HG03280 (cell line): ENCODE results near the gene ADGRB2.

ENCODE experiments used
- ATAC-seq: cut with Tn5 transposase; IDR thresholded peaks from one replicate; pipeline ENCODE4 v1.9.1; 2021; ENCODE audit warnings: mild to moderate bottlenecking, moderate library complexity; ENCODE audit not compliant: unreplicated experiment

Gene ADGRB2

GRCh38 chr1:31764312-31765040 is at the start of gene ADGRB2:
TSS of gene ADGRB2 (minus strand) at chr1:31764340. CDS start at chr1:31757221, 7,119 bp downstream.
- no peak for ATAC-seq

DNA sequence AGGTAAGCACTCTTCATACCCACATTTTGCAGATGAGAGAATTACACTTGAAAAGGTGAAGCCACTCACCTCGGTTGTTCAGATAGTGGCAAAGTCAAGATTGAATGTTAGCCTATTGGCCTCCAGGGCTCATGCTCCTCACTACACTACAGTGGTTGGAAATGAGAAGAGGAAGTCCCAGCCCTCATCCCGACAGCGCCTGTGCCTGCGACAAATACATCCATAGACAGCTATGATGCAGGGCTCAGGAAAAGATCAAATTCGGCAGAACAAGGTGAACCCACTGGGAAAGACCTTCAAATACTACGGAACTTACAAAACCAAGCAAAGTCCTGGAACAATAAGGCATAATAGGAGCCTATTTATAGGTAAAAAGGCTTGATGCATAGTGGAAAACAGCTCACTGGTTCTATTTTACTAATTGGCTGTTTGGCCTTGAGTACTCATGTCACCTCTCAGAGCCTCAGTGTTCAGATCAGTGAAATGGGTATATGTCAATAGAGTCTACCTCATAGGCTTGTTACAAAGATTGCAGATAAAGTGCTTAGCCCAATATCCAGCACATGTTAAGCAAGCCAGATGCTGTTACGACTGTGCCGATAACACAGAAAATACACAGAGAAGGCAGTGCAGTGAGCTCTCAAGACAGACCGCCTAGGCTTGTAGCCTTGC is 48.2 kb upstream of the ADGRB2 start:
- ATAC-seq: no peak

DNA sequence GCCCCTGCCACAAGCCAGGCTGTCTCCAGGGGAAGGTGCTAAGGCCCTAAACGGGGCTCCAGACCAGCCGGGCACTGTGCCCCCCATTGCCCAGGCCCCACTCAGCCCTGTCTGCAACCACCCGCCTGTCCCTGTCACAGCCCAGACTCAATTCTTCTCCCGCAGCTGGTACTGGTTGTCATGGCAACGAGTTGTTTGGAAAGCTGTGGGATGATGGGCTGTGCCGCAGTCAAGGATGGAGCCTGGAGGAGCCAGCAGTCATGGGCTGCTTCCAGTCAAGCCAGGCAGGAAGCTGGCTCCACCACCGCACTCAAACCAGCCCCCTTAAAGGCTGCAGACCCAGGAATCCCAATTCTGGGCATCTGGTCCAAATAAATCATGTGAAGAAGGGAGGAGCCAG is 47.5 kb upstream of the ADGRB2 start:
- ATAC-seq: no peak

DNA sequence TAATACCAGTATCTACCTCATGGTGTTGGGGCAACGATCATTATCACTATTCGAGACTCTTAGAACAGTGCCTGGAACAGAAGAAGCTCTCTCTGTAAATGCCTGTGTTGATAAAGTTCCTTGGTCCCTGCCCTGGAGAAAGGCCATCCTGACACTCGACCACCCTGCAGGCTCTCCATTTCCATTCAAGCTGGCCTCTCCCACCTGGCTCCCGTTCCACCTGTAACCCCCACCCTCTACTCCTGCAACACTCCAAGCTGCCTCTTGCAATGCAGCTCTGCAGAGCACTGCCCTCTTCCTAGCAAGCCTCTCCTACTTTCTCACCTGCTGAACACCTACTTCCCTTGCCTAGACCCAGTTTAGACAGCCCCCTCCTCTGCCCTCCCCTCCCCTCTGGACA is 45.6 kb upstream of the ADGRB2 start:
- no peak for ATAC-seq

- ATAC-seq: no peak
Observed at GRCh38 chr1:31807273-31808048, 43.3 kb upstream of the ADGRB2 start.

DNA sequence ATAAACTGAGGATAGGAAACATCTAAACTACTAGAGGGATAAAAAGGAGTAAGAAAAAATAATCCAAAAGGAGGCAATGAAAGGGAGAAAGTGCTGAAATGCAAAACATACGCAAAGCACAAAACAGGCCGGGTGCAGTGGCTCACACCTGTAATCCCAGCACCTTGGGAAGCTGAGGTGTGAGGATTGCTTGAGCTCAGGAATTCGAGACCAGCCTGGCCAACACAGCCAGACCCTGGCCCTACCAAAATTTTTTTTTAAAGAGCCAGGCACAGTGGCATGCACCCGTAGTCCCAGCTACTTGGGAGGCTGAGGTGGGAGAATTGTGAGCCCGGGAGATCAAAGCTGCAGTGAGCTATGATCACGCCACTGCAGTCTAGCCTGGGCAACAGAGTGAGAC is 41.2 kb upstream of the ADGRB2 start:
- no peak for ATAC-seq

- ATAC-seq: no peak
Observed at GRCh38 chr1:31804098-31804497, 40.0 kb upstream of the ADGRB2 start.

- no peak for ATAC-seq
Observed at GRCh38 chr1:31803610-31804009, 39.5 kb upstream of the ADGRB2 start.

DNA sequence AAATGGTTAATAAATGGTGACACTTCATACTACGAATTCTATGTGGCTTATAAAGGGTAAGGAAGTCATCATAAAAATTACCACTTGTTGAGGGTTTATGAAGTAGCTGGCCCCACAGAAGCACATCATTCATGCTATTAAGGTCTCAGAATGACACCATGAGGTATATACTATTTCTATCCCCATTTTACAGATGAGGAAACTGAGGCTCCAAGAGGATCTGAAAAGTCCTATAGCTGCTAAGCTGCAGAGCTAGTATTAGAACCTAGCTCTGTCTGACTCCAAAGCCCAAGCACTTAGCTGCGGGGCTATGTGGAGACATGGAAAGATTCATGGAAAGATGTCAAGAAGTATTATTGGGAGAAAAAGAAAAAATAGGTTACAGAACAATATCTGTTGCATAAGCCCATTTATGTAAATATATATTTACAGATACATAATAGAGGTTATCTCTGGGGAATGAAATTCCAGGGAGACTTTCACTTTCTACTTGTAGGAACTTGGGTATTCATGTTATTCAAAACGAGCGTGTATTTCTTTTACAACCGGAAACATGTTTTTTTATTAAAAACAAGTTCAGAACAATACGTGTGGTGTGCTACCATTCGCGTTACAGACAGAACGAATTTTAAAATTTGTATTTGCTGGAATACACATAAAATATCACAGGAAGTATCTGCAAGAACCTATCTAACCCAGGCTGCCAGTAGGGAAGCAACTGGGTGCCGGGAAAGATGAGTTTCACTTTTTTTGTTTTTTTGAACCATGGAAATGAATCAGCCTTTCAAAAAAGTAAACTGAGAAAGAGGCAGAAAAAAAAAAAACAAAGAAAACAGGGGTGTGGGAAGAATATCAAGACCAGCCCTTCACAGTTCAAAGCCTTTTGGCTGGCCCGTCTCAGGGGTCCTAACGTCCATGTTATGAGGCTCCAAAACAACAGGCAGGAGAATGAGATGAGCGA is 38.3 kb upstream of the ADGRB2 start:
- ATAC-seq: no peak

DNA sequence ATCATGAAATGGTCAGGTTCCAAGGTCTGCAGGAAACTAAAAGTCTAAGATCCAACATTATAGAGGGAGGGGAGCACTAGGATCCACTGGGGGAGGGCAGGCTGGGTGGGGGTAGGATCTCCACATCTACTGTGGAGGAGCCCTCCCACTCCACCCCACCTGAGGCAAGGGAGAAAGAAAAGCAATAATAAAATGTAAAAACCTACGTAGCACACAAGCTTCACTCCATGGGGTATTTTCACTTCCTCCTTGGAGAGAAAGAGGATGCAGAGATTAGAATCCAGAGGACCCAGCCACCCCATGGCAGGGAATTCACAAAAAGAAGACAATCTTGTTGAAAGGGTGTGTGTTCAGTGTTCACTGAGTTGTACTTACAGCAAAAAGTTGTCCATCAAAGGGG is 37.3 kb upstream of the ADGRB2 start:
- no peak for ATAC-seq

- ATAC-seq: no peak
Observed at GRCh38 chr1:31800674-31800967, 36.5 kb upstream of the ADGRB2 start.

DNA sequence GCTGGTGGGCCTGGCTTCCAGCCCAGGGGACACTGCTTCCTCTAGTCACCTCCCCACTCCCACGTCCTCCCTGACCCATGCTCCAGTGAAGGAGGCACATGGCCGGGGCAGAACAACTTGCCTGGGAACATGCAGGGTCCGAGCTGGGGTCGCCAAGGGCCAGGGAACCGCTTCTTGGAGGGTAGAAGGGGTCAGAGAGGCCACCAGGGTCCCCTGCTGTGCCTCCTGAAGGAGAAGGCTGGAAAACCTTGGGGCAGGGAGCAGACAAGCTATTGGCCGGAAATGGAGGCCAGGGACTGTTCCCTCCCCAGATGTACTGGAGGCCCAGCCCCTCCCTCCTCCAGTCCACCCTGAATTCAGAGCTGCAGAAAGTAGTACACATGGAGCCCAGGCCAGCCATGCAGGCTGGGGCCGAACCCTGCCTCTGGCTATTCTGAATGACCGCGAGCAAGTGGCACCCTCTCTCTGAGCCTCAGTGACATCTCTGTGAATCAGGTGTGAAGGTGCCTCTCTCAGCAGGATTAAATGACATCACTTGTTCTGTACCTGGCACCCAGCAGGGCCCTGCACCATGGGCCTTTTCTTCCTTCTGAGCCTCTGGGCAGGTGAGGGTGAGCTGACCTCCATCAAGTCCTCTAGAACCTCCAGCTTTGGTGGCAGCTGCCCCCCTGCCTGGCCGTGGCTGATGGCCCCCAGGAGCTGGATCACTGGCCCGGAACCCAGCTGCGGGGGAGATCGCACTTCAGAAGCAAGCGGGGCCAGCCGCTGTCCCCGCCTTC is 35.9 kb upstream of the ADGRB2 start:
- no peak for ATAC-seq

- ATAC-seq: no peak
Observed at GRCh38 chr1:31799196-31799894, 35.2 kb upstream of the ADGRB2 start.

DNA sequence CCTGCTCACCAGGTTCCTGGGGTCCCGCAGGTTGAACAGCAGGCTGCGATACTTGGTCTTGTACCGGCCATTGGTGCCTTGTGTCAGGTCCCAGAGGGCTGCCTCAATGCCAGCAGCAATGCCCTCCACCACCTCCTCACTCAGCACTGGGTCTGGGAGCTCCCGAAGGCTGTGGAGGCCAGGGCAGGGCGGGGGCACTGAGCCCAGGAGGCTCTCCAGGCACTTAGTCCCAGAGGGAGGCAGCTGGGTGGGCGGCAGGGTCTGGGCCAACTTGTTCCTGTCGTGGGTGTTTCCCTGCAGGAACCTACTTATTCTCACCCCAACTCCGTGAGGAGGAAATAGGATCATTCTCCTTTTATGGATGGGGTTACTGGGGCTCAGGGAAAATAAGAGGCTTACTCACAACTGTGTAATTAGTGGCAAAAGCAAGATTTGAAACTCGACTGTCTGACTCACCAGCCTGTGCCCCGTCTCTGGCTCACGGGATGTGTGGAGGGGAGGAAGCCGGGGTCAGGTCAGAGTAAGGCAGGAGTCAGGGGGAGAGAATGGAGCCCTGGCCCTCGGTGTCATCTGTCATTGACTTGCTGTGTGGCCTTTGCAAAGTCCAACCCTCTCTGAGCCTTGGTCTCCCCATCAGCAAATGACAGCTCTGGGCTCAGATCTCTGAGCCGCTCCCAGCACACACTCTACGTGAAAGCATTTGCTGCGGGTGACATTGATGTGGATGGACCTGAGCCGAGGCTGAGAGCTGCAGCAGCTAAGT is 34.5 kb upstream of the ADGRB2 start:
- no peak for ATAC-seq

GRCh38 chr1:31798086-31798432 is 33.9 kb upstream of the ADGRB2 start:
- no peak for ATAC-seq

GRCh38 chr1:31797216-31797615 is 33.1 kb upstream of the ADGRB2 start:
- ATAC-seq: no peak

GRCh38 chr1:31796707-31797106 is 32.6 kb upstream of the ADGRB2 start:
- no peak for ATAC-seq

DNA sequence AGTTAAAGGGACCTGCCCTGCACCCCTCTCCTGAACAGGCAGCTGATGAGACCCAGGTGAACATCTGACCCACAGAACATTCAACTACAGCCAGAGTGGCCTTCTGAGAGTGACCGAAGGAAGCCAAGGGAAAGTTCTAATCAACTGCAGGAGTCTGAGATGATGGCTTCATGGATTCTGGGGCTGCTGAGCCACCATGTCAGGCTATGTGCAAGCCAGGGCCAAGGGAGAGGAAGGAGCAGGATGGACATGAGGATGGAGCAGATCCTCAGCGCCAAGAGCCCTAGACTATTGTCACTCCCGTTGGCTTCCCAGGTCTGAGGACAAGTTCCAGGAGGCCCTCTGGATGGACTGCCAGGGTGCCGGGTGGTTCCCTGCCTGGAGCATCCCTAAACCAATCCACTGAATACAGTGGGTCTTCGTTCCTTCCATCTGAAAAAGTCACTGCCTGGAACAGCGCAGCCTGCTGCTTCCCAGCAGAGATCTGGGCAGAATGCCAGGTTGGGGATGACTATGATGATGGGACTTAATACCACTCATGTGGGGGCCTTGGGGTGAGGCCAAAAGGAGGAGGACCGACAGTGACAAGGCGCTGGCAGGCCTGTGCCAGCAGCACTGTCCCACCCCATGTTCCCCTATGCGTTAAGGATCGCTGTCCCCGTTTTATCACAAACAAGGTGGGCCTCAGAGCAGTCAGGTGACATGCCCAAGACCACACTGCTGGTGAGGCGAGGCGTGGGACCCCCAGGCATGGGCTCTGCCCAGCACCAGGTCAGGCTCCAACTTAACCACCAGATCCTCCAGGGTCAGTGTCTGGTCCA is 31.9 kb upstream of the ADGRB2 start:
- no peak for ATAC-seq
